GM21576 (cell line): Measurements from ENCODE around the gene NKD2.
"Not testable (repeated sequence)": the region's sequence is repeated elsewhere in the genome, so short reads cannot be mapped to it uniquely, and the experiment has no call there.

ENCODE experiments used
- ATAC-seq: cut with Tn5 transposase; IDR thresholded peaks from one replicate; pipeline ENCODE4 v1.9.1; 2021; ENCODE audit warnings: mild to moderate bottlenecking, moderate library complexity; ENCODE audit not compliant: unreplicated experiment

Gene NKD2

GRCh38 chr5:1012313-1012841, 3.8 kb downstream of the NKD2 start:
- no peak for ATAC-seq

- no peak for ATAC-seq
Measured at GRCh38 chr5:1012900-1013237, 4.3 kb downstream of the NKD2 start.

GRCh38 chr5:1013238-1013947, 4.8 kb downstream of the NKD2 start:
- no peak for ATAC-seq

- ATAC-seq = no peak
Measured at GRCh38 chr5:1013948-1014301, 5.3 kb downstream of the NKD2 start.

GRCh38 chr5:1014346-1014745, 5.7 kb downstream of the NKD2 start:
- no peak for ATAC-seq

GRCh38 chr5:1014781-1015221, 6.2 kb downstream of the NKD2 start:
- ATAC-seq = no peak

- ATAC-seq = no peak
Measured at GRCh38 chr5:1015507-1015906, 6.9 kb downstream of the NKD2 start.

GRCh38 chr5:1016036-1016435, 7.4 kb downstream of the NKD2 start:
- ATAC-seq = no peak

- ATAC-seq = no peak
Measured at GRCh38 chr5:1016476-1016875, 7.9 kb downstream of the NKD2 start.

GRCh38 chr5:1017056-1017455, 8.5 kb downstream of the NKD2 start:
- ATAC-seq = no peak

- ATAC-seq = no peak
Measured at GRCh38 chr5:1017691-1018455, 9.3 kb downstream of the NKD2 start.

GRCh38 chr5:1018596-1018995, 10.0 kb downstream of the NKD2 start:
- no peak for ATAC-seq

- ATAC-seq = no peak
Measured at GRCh38 chr5:1019001-1019905, 10.7 kb downstream of the NKD2 start.

- no peak for ATAC-seq
Measured at GRCh38 chr5:1020452-1020961, 11.9 kb downstream of the NKD2 start.

GRCh38 chr5:1021136-1021968, 12.8 kb downstream of the NKD2 start:
- no peak for ATAC-seq

- not testable (repeated sequence) for ATAC-seq
Measured at GRCh38 chr5:1021969-1022336, 13.4 kb downstream of the NKD2 start.

- ATAC-seq = no peak
Measured at GRCh38 chr5:1026700-1027621, 18.4 kb downstream of the NKD2 start.

- no peak for ATAC-seq
Measured at GRCh38 chr5:1027631-1028441, 19.2 kb downstream of the NKD2 start.
